ENCODE data around the gene MDGA2. TPM values are rescaled to one million over a fixed set of nuclear protein-coding genes. Genes with fewer than 3 reads are reported as not detected.
A peak's percentile ranks its signal among the peaks of the same experiment; 100 is the strongest.
"Not testable (repeated sequence)": the region's sequence is repeated elsewhere in the genome, so short reads cannot be mapped to it uniquely, and the experiment has no call there.

Gene MDGA2
- total RNA-seq, 6 donors from 2014 or later: 0.61 TPM; not detected in 5

DNA sequence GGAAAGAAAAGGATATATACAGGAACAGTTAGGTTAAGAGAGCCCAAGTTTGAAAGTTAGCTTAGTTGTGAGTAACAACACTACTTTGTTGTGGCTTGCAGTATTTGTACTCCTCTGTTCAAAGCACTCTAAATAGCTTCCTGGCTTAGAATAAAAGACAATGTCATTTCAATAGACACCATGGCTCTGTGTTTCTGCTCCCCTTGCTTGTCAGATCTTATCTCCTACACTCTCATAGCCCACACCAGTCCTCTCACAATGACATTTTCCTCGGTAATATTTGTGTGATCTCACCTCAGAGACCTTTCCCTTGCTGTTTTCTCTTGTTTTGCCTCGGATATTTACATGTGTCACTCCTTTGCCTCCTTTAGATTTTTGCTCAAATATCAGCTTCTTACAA is 418.4 kb downstream of the MDGA2 start:
- 34 to 42% methylated on average over 2 of the region's 2 CpGs for WGBS, 2 donors
- Histone ChIP-seq H3K9me3 (peaks cover 0 to 7% (median 0%) of the 10 kb centered on the region in 4 donors), H3K4me1 (no peaks in the 10 kb centered on the region), H3K27me3 (no peaks in the 10 kb centered on the region), H3K27ac (no peak overlapping the region), H3K4me3 (no peak overlapping the region), H3K36me3 (no peaks in the 10 kb centered on the region)
- DNase-seq (no peak), ATAC-seq (ENCODE audit: low FRiP score in 2 of 2) (no peak)
- TF ChIP-seq POLR2AphosphoS5 (IDR thresholded peaks at IDR 0.05) (no peak), POLR2A (IDR thresholded peaks at IDR 0.05) (no peak), EP300 (IDR thresholded peaks at IDR 0.05) (no peak)
- TF ChIP-seq, protein P1, sequence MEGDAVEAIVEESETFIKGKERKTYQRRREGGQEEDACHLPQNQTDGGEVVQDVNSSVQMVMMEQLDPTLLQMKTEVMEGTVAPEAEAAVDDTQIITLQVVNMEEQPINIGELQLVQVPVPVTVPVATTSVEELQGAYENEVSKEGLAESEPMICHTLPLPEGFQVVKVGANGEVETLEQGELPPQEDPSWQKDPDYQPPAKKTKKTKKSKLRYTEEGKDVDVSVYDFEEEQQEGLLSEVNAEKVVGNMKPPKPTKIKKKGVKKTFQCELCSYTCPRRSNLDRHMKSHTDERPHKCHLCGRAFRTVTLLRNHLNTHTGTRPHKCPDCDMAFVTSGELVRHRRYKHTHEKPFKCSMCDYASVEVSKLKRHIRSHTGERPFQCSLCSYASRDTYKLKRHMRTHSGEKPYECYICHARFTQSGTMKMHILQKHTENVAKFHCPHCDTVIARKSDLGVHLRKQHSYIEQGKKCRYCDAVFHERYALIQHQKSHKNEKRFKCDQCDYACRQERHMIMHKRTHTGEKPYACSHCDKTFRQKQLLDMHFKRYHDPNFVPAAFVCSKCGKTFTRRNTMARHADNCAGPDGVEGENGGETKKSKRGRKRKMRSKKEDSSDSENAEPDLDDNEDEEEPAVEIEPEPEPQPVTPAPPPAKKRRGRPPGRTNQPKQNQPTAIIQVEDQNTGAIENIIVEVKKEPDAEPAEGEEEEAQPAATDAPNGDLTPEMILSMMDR (IDR thresholded peaks at IDR 0.05): no peak

- H3K4me3 ChIP-seq: no peak overlapping the region
- ATAC-seq (ENCODE audit: low FRiP score in 2 of 2) (no peak), DNase-seq (no peak)
- H3K27ac ChIP-seq: no peak overlapping the region
- peaks cover 0 to 7% (median 0%) of the 10 kb centered on the region in 4 donors for H3K9me3 ChIP-seq
- no peaks in the 10 kb centered on the region for H3K36me3 ChIP-seq
- H3K27me3 ChIP-seq: no peaks in the 10 kb centered on the region
- TF ChIP-seq POLR2A (IDR thresholded peaks at IDR 0.05) (no peak), POLR2AphosphoS5 (IDR thresholded peaks at IDR 0.05) (no peak), EP300 (IDR thresholded peaks at IDR 0.05) (no peak)
- TF ChIP-seq, protein P1 (IDR thresholded peaks at IDR 0.05): no peak
- no peaks in the 10 kb centered on the region for H3K4me1 ChIP-seq
- 66 to 81% methylated on average over 4 of the region's 4 CpGs for WGBS, 2 donors
These were observed 422.6 kb downstream of the MDGA2 start for GRCh38 chr14:47252802-47253201.

DNA sequence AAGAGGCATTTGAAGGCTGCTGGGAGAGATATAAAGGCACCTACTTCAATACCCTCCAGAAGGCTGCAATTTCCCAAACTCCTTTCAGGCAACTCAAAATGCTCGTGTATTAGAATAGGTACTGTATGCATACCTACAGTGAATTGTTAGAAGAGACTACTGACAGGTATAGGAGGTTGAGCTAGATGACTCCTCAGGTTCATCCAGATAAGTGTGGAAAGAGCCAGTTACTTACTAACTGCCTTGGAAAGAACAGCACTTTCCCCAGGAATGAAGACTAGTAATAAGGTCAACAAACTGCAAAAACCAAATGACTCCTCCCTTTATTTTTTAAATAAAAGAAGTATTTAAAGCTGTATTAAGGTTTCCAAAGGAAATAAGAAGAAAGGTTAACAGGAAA is 429.0 kb downstream of the MDGA2 start:
- H3K27me3 ChIP-seq: no peaks in the 10 kb centered on the region
- H3K9me3 ChIP-seq: no peaks in the 10 kb centered on the region
- no peak overlapping the region for H3K27ac ChIP-seq
- ATAC-seq (ENCODE audit: low FRiP score in 2 of 2): no peak
- no peak overlapping the region for H3K4me3 ChIP-seq
- no peak for TF ChIP-seq POLR2A (IDR thresholded peaks at IDR 0.05)
- no peak for TF ChIP-seq POLR2AphosphoS5 (IDR thresholded peaks at IDR 0.05)
- TF ChIP-seq EP300 (IDR thresholded peaks at IDR 0.05): no peak
- TF ChIP-seq, protein P1 (IDR thresholded peaks at IDR 0.05): no peak
- 67 to 86% methylated on average over 1 of the region's 1 CpG for WGBS, 2 donors
- H3K36me3 ChIP-seq: no peaks in the 10 kb centered on the region
- no peaks in the 10 kb centered on the region for H3K4me1 ChIP-seq
- DNase-seq: no peak

DNA sequence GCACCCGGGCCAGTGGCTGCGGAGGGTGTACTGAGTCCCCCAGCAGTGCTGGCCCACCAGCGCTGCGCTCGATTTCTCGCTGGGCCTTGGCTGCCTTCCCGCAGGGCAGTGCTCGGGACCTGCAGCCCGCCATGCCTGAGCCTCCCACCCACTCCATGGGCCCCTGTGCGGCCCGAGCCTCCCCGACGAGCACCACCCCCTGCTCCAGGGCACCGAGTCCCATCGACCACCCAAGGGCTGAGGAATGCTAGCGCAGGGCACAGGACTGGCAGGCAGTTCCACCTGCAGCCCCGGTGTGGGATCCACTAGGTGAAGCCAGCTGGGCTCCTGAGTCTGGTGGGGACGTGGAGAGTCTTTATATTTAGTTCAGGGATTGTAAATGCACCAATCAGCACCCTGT is 432.8 kb downstream of the MDGA2 start:
- not testable (repeated sequence) for H3K27ac ChIP-seq; H3K4me3 ChIP-seq; H3K27me3 ChIP-seq; H3K9me3 ChIP-seq; H3K36me3 ChIP-seq; ATAC-seq (ENCODE audit: low FRiP score in 2 of 2); H3K4me1 ChIP-seq
- 80 to 85% methylated on average over 1 to 16 of the region's 18 CpGs for WGBS, 2 donors
- peak in 1 of 2 donors; percentile 30 for DNase-seq

DNA sequence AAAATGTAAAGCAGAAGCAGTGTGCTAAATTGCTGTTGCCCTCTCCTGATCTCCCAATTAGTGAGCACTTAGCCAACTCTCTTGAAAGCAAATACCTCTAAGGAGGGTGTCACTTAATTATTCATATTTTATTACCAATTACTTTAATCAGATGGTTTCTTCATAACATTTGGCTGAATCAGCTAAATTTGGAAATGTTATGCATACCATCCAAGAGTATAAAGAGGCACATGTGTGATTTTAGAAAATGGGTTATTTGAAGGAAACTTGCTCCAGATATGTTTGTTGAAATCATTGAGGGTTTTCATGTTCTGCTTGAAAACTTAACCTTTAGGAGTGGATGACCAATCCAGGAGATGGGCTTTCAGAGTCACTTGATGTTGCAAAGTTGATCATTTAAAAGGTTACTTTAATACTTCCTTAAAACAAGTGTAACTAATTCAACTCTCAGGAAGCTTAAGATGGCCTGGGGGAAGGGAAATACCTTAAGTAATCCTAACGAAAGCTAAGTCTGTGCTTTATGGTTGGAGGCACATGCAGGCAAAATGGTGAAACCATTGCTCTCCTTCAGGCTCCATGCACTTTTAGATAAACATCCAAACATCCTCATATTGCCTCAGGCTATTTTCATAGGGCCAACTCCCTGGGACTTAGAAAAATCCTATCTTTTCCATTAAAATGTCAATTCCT is 434.5 kb downstream of the MDGA2 start:
- Histone ChIP-seq H3K4me1 (no peaks in the 10 kb centered on the region), H3K4me3 (no peak overlapping the region), H3K27ac (no peak overlapping the region), H3K9me3 (no peaks in the 10 kb centered on the region), H3K27me3 (no peaks in the 10 kb centered on the region), H3K36me3 (no peaks in the 10 kb centered on the region)
- ATAC-seq (ENCODE audit: low FRiP score in 2 of 2) (no peak), DNase-seq (no peak)
- TF ChIP-seq POLR2A (IDR thresholded peaks at IDR 0.05) (no peak), EP300 (IDR thresholded peaks at IDR 0.05) (no peak), POLR2AphosphoS5 (IDR thresholded peaks at IDR 0.05) (no peak)
- TF ChIP-seq, protein P1 (IDR thresholded peaks at IDR 0.05): no peak
- 19 to 38% methylated on average over 1 of the region's 1 CpG for WGBS, 2 donors

All from upper lobe of left lung (tissue), 6 donors.